GM12892 (cell line): ENCODE measurements around the gene POLR2L.

Experiments
- DNase-seq: peaks from one replicate; pipeline ENCODE4 v3.0.0; 2011; ENCODE audit not compliant: insufficient read length
- FAIRE-seq: peaks from 2 replicates; lab custom pipeline; 2011; peaks lifted over from hg19 to GRCh38; lab: Jason Lieb, UNC
- POLR2A ChIP-seq: IDR thresholded peaks from 2 replicates; pipeline ENCODE4 v1.6.1; 2011; ENCODE audit warnings: low read depth, low read length, control low read depth
- POLR2AphosphoS5 ChIP-seq: IDR thresholded peaks from 2 replicates; pipeline ENCODE4 v1.6.1; 2011; ENCODE audit warnings: low read depth, low read length, control low read depth
- TAF1 ChIP-seq: IDR thresholded peaks from 2 replicates; pipeline ENCODE4 v1.6.1; 2011; ENCODE audit warnings: low read depth, mild to moderate bottlenecking, control low read depth, low read length, borderline replicate concordance

The POLR2L gene

DNA sequence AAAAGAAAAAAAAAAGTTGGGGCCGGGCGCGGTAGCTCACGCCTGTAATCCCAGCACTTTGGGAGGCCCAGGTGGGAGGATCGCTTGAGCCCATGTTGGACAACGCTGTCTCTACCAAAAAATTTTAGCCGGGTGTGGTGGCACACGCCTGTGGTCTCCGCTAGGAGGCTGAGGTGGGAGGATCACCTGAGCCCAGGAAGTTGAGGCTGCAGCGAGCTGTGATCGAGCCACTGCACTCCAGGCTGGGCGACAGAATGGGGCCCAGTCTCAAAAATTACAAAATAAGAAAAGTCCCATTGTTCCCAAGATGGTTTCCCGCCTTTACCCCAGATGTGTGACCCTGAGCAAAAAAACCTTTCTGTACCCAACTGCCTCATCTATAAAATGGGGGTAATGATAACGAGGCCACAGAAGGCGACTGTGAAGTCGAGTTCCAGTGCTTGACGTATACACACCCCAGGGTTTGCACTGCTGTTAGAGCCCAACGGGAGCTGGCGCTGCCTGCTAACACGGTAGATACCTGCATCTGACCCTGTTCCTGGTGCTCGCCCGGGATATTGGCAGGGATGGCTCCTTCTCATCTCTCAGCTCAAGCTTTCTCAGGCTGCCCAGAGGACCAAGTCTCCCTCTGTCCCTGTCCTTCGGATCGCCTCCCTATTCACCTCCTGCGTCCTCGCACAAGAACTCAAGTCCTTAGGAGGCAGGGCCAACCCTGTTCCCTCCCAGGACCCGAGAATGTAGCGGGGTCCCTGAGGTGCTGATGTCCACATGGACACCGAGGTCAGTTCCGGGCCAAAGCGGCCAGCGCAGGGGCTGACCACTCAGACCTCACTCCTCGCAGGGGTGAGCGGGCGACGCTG lies 33.7 kb downstream of the POLR2L start:
- peak; percentile 60 for FAIRE-seq
- no peak for TF ChIP-seq POLR2AphosphoS5
- TF ChIP-seq TAF1: no peak
- TF ChIP-seq POLR2A: no peak
- no peak for DNase-seq

DNA sequence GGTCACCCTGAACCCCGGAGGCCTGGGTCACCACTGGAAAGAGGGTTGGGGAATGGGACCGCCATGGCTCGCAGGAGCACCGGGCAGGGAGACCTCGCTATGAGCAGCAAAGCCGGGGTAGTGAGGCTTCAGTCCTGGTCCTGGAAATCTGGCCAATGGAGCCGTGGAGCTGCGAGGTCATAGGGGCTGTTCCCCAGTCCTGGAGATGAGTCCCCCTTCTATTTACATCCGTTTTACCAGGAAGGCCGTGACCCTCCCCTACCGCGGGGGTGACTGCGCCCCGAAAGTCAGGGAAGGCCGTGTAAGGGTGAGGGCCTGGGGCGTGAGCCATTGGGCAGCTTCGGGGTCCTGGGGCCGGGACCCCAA lies 37.7 kb downstream of the POLR2L start:
- TF ChIP-seq POLR2AphosphoS5 (no peak), TAF1 (no peak), POLR2A (no peak)
- DNase-seq (no peak), FAIRE-seq (no peak)

DNA sequence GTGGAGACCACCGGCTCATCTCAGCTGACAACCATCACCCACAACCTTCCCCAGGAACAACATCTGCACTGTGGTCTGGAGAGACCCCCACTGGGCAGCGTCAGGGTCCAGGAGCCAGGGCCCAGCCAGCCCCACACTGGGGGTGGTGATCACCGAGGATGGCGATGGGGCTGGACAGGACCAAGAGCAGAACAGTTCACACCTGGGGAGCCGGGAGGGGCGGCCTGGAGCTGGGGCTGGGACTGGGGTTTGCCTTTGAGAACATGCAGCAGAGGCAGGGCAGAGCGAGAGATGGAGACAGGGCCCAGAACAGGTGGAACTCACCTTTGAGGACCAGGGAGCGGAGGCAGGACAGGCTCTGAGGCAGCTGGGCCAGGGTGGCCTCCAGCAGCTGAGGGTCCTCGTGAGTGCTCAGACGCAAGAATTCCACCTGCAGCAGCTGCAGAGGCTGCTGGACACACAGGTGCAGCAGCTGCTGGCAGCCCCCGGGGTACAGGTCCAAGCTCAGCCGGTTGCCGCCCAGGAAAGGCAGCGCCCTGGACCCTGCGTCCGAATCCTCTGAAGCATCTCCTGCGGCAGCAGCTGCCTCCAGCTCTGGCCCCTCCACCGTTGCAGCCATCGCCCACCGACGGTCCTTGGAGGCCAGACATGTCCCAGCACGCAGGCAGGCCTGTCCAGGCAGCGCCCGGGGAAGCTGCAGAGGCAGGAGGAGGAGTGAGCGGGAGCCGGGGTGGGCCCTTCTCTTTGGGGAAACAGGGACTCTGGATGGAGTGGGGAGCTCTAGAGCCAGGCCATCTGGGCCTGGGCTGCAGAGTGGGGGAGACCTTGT lies 38.3 kb downstream of the POLR2L start:
- FAIRE-seq (peak; percentile 76), DNase-seq (no peak)
- TF ChIP-seq POLR2AphosphoS5: no peak
- TF ChIP-seq TAF1: no peak
- no peak for TF ChIP-seq POLR2A

DNA sequence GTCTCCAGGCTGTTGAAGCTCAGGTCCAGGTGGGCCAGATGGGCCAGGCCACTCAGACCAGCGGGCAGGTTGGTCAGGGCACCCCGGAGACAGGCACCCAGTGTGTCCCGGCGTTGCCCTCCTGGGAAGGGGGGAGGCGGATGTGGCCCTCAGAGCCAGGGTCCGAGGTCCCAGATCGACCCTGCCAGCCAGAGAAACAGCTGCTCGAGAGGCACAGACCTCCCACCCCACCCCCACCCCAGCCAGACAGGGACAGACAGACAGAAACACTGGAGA lies 38.9 kb downstream of the POLR2L start:
- FAIRE-seq: no peak
- TF ChIP-seq POLR2AphosphoS5: no peak
- TF ChIP-seq POLR2A: no peak
- no peak for TF ChIP-seq TAF1
- no peak for DNase-seq

DNA sequence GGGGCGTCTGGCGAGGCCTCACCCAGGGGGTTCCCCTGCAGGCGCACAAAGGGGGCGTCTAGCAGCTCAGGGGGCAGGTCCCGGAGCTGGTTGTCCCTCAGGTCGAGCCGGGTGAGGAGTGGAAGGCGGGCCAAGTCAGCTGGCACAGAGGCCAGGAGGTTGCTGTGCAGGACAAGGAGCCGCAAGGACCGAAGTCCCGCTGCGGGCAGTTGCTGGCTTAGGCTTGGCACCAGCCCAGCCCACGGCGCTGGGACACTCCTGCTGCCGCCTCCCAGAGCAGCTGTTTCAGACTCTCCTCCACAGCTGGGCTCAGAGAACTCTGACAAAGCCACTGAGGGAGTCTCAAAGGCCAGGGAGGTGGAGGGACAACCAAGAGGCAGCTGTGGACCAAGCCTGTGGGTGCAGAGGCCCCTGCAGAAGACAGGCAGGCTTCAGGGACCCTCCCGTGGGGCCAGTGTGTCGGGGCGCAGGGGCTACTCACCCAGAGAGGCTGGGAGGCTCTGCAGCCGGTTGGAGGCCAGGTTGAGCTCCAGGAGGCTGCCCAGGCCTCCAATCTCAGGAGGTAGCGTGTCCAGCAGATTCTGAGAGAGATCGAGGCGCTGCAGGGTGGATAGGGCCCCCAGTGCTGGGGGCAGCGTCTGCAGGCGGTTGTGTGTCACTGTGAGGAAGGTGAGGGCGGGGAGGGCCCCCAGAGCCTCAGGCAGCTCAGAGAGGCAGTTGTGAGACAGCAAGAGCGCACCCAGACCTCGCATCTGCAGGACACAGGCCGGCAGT lies 39.4 kb downstream of the POLR2L start:
- FAIRE-seq (no peak), DNase-seq (no peak)
- TF ChIP-seq POLR2AphosphoS5 (no peak), TAF1 (no peak), POLR2A (no peak)

DNA sequence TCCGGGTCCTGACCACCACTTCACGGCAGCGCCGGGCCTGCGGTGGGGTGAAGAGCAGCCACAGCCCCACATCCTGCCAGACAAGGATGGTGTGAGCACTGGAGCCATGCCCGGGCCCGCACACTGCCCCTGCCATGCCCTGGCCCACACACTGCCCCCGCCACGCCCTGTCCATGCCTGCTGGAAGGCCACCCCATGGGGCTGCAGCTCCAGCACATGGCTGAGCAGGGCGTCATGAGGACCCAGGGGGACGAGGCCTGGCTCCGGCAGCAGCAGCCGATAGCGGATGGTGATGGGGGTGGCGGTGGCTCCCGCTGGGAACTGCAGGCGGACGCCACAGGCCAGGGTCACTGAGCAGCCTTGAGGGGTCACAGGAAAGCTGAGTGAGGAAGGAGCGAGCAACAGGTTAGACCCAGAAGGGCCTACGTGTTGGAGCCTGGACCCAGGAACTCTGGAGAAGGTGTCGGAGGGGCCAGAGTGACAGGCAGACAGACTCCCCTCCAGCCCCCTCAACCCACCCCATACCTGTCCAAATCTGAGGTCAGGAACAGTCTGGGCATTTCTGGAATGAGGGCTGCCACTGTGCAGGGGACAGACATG lies 40.2 kb downstream of the POLR2L start:
- TF ChIP-seq TAF1: no peak
- TF ChIP-seq POLR2A: no peak
- no peak for TF ChIP-seq POLR2AphosphoS5
- no peak for FAIRE-seq
- no peak for DNase-seq

DNA sequence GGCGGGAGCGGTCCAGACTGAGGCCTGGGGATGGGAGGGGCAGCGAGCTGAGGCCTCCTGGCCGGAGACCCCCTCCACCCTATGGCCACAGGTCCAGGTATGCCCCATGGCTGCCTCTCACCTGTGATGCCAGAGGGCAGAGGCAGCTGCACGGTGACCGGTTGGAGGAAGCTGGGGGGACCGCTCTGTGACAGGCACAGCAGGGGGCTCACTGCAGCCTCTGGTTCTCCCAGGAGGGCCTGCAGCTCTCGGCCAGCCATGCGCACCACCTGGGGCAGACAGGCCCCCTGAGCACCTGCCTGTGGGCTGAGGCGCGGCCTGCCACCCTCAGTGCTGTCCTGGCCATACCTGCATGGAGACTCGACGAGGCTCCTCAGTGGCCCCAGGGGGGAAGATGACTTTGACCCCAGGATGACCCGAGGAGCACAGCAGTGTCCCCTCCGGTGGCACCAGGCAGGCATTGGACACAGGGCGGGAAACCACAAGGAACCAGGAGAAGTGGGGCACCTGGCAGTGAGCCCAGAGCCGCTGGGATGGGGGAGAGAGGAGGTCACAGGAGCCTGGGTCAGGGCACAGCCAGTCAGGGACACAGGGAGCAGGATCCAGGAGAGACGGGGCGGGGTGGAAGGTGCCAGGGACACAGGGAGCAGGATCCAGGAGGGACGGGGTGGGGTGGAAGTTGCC lies 41.1 kb downstream of the POLR2L start:
- no peak for FAIRE-seq
- TF ChIP-seq POLR2A (no peak), POLR2AphosphoS5 (no peak), TAF1 (no peak)
- DNase-seq: no peak

DNA sequence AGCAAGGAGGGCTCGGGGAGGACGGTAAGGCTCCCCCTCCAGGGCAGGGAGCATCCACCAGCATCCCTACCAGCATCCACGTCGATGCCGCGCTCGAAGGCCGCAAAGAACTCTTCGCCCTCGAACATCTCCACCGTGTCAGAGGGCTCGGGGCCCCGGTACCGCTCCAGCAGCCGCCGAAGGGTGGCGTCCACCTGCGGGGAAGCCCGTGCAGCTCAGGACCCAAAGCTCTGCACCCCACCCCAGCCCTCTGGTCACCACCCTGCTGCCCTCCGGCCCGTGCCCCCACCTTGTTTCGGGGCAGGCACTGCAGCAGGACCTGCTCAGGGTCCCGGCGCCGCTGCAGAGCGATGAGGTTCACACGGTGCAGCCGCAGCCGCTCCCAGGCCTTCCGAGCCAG lies 41.9 kb downstream of the POLR2L start:
- FAIRE-seq (no peak), DNase-seq (no peak)

DNA sequence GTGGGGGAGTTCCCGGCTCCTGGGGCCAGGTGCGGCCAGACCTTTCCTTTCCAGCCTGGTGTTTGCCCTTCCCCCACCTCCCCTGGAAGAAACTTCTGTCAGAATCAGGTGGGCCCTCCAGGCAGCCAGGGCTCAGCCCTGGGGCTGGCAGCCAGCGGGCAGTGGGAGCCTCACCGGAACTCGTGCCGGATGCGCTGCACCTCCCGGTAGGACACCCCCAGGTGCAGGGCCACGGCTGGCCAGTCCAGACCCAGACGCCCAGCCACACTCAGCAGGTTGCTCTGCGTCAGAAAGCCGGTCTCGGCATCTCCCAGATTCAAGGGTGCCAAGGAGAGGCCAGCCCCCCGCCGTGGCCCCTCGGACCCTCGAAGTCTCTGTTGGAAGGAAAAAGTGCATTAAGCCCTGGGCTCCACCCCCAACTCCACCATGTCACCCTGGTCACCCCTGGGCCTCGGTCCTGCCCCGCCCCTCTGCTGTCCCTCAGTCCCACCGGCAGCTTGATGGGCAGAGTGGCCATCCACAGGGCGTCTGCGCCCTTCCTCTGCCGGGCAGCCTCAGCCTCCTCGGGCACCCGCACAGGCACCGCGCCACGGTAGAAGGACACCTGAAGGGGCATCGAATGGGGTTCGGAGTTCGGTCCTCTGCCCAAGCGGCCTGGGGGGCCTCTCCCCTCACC lies 42.5 kb downstream of the POLR2L start:
- no peak for TF ChIP-seq POLR2AphosphoS5
- no peak for DNase-seq
- FAIRE-seq: no peak

More for the DNA sequence above, 41.9 kb downstream of the POLR2L start:
- TF ChIP-seq POLR2A (no peak), POLR2AphosphoS5 (no peak), TAF1 (no peak)

DNA sequence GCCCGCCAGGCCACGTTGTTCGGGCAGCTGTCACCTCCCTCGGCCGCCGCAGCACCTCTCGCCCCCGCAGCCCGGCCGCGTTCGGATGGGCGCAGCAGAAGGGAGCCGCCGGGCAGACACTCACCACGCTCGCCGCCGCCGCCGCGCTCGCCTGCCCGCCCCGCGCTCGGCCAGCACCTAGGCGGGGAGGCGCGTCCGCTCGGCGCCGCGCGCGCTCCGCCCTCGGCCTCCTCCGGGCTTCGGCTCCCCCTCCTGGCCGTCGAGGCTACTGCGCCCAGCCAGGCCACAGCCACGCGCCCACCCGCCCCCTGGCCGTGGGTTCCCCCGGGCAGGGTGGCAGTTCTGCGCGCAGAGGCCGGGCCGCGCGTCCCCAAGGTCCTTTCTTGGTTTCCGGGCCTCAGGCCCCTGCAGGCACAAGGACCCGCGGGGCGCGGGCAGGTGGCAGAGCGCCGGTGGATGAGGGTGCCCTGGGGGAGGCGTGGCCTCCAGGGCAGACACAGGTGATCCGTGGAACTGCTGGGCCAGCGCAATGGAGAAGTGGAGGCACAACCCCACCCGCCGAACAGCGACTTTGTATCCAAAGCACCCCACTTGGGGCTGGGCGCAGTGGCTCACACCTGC lies 44.1 kb downstream of the POLR2L start, which contains the start of gene SLC25A22:
Gene SLC25A22, minus strand, starts transcription at position 189 of the 621 bp plus-strand sequence. CDS start 3,275 bp downstream, outside the sequence.
- no peak for FAIRE-seq
- no peak for TF ChIP-seq POLR2AphosphoS5
- TF ChIP-seq TAF1: no peak
- peak; percentile 67; the same call in 1 of the 2 replicates for TF ChIP-seq POLR2A
- DNase-seq: peak; percentile 99
